ENCODE measurements around the gene NCAM2.

GRCh38 chr21:21111309-21111920 lies 113.2 kb downstream of the NCAM2 start:
- no peak for TF ChIP-seq POLR2AphosphoS5 (IDR thresholded peaks at IDR 0.05)
- TF ChIP-seq CTCF (IDR thresholded peaks at IDR 0.05): no peak
- no peak for TF ChIP-seq POLR2A (IDR thresholded peaks at IDR 0.05)
